ENCODE results near the gene ATP2C2. TPM values are rescaled to one million over a fixed set of nuclear protein-coding genes. Genes with fewer than 3 reads are reported as not detected.
A peak's percentile ranks its signal among the peaks of the same experiment; 100 is the strongest.

ATP2C2 gene
- total RNA-seq, 4 donors from 2014 or later: 138 to 3,342 (median 155) TPM

GRCh38 chr16:84483882-84484565, 115.7 kb downstream of the ATP2C2 start:
- no peak for TF ChIP-seq POLR2A (IDR thresholded peaks at IDR 0.05)
- TF ChIP-seq, protein P1, sequence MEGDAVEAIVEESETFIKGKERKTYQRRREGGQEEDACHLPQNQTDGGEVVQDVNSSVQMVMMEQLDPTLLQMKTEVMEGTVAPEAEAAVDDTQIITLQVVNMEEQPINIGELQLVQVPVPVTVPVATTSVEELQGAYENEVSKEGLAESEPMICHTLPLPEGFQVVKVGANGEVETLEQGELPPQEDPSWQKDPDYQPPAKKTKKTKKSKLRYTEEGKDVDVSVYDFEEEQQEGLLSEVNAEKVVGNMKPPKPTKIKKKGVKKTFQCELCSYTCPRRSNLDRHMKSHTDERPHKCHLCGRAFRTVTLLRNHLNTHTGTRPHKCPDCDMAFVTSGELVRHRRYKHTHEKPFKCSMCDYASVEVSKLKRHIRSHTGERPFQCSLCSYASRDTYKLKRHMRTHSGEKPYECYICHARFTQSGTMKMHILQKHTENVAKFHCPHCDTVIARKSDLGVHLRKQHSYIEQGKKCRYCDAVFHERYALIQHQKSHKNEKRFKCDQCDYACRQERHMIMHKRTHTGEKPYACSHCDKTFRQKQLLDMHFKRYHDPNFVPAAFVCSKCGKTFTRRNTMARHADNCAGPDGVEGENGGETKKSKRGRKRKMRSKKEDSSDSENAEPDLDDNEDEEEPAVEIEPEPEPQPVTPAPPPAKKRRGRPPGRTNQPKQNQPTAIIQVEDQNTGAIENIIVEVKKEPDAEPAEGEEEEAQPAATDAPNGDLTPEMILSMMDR (IDR thresholded peaks at IDR 0.05): no peak
- no peak for TF ChIP-seq POLR2AphosphoS5 (IDR thresholded peaks at IDR 0.05)
- no peak for TF ChIP-seq EP300 (IDR thresholded peaks at IDR 0.05; ENCODE audit: low read depth)
- no peak for DNase-seq
- intact Hi-C loops (cut with DNase I; ENCODE audit: low total_unique reads) (loop anchor here (10.0 kb wide), 2 partner anchors 209 to 559 kb away; no protein-coding TSS in a partner anchor), in situ Hi-C loops (cut with MboI; ENCODE audit: low pct_ligation_motif_present in 1 of 4, low pct_unique_long_range_greater_than_20kb in 1 of 4, low sequenced_read_pairs in 3 of 4) (loop anchor here (10.0 to 25.0 kb wide), 4 partner anchors 209 to 522 kb away; partner anchors contain the start of genes NECAB2 (in 2 of the 4), OSGIN1 (in 2 of the 4) and MBTPS1 (in 1 of the 4))
- Histone ChIP-seq H3K4me3 (no peak overlapping the region), H3K27ac (no peak overlapping the region), H3K36me3 (no peaks in the 10 kb centered on the region), H3K9me3 (no peaks in the 10 kb centered on the region), H3K4me1 (no peaks in the 10 kb centered on the region), H3K27me3 (no peaks in the 10 kb centered on the region)
- WGBS, 2 donors (ENCODE audit: low coverage in 1 of 2): 86% methylated on average over 19 of the region's 19 CpGs; no CpG with 5 or more reads in 1 of the 2 donors

DNA sequence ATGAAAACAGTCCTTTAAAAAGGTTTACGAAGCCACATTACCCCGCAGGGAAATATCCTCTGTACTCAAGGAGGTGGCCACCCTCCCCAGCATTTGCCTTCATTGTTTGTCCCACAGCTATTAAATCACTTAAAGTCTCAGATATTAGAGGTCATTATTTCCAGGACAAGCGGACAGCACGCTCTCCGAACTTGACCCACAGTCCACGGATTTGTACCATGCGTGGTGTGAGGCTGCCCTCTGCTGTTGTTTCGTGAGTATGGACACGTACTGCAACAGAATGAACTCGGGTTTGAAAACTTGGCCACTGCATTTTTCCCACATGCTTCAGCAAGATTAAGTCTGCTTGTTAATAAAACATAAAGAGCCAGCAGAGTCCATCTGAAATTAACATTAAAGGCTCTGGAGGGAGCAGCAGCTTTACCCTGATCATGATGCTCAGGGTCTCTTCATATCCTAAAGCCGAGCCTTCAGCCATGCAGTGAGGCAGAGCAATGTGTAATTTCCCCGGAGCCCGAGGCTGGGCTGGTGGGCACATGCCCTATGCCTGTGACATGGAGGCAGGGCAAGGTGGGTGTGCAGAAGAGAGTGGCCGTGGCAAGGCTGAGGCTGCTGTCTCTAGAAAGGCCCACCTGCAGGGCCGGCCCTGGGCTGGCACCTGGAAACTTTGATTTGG, 116.4 kb downstream of the ATP2C2 start:
- Histone ChIP-seq H3K9me3 (no peaks in the 10 kb centered on the region), H3K27ac (no peak overlapping the region), H3K36me3 (no peaks in the 10 kb centered on the region), H3K27me3 (no peaks in the 10 kb centered on the region), H3K4me3 (no peak overlapping the region), H3K4me1 (no peaks in the 10 kb centered on the region)
- TF ChIP-seq POLR2AphosphoS5 (IDR thresholded peaks at IDR 0.05): no peak
- TF ChIP-seq, protein P1 (IDR thresholded peaks at IDR 0.05): peak; percentile 67 to 82 (median 70)
- intact Hi-C loops (cut with DNase I; ENCODE audit: low total_unique reads) (loop anchor here (10.0 kb wide), 2 partner anchors 210 to 560 kb away; no protein-coding TSS in a partner anchor), in situ Hi-C loops (cut with MboI; ENCODE audit: low pct_ligation_motif_present in 1 of 4, low pct_unique_long_range_greater_than_20kb in 1 of 4, low sequenced_read_pairs in 3 of 4) (loop anchor here (5.0 to 25.0 kb wide), 5 partner anchors 202 to 522 kb away; partner anchors contain the start of genes NECAB2 (in 2 of the 4), OSGIN1 (in 2 of the 4) and MBTPS1 (in 1 of the 4))
- peak; percentile 55 for DNase-seq
- 56% methylated on average over 15 of the region's 15 CpGs; no CpG with 5 or more reads in 1 of the 2 donors for WGBS, 2 donors (ENCODE audit: low coverage in 1 of 2)

- intact Hi-C loops (cut with DNase I; ENCODE audit: low total_unique reads): loop anchor here (10.0 kb wide), 2 partner anchors 211 to 561 kb away; no protein-coding TSS in a partner anchor
- no peak for DNase-seq
- TF ChIP-seq POLR2A (IDR thresholded peaks at IDR 0.05) (no peak), POLR2AphosphoS5 (IDR thresholded peaks at IDR 0.05) (no peak), EP300 (IDR thresholded peaks at IDR 0.05; ENCODE audit: low read depth) (no peak)
- TF ChIP-seq, protein P1 (IDR thresholded peaks at IDR 0.05): no peak
Measured at GRCh38 chr16:84485255-84486010, 117.1 kb downstream of the ATP2C2 start.

More at GRCh38 chr16:84485255-84486010, 117.1 kb downstream of the ATP2C2 start:
- no peaks in the 10 kb centered on the region for H3K9me3 ChIP-seq
- no peak overlapping the region for H3K4me3 ChIP-seq
- H3K36me3 ChIP-seq: no peaks in the 10 kb centered on the region
- H3K27ac ChIP-seq: no peak overlapping the region
- H3K27me3 ChIP-seq: no peaks in the 10 kb centered on the region
- no peaks in the 10 kb centered on the region for H3K4me1 ChIP-seq
- in situ Hi-C loops (cut with MboI; ENCODE audit: low pct_ligation_motif_present in 1 of 4, low pct_unique_long_range_greater_than_20kb in 1 of 4, low sequenced_read_pairs in 3 of 4): loop anchor here (5.0 to 25.0 kb wide), 5 partner anchors 203 to 523 kb away; partner anchors contain the start of genes NECAB2 (in 2 of the 4), OSGIN1 (in 2 of the 4) and MBTPS1 (in 1 of the 4)
- WGBS, 2 donors (ENCODE audit: low coverage in 1 of 2): 85 to 92% methylated on average over 11 to 16 of the region's 16 CpGs
